ENCODE measurements around the gene CNP.

- TF ChIP-seq CTCF (IDR thresholded peaks at IDR 0.05) (no peak), POLR2A (IDR thresholded peaks at IDR 0.05) (no peak)
Measured at GRCh38 chr17:42002792-42003301, 36.3 kb downstream of the CNP start.

Measured in thyroid gland (tissue), 4 donors.